Gastroesophageal sphincter (tissue), 3 donors: ENCODE measurements around the gene MAGED2.

Experiments
- CTCF ChIP-seq, 4 experiments: fragments of 200-600 bp in 2 of 4; fragments of 450-650 bp in 2 of 4; sonication (generic) in 1 of 4; IDR thresholded peaks; one replicate each; pipeline ENCODE4 v1.5.1; 2017 to 2019; ENCODE audit warnings: antibody characterized with exemption in 4 of 4, mild to moderate bottlenecking in 2 of 4, moderate library complexity in 2 of 4
- POLR2A ChIP-seq, 2 donors: fragments of 450-650 bp; IDR thresholded peaks; one replicate each; pipeline ENCODE4 v1.6.1; 2017; ENCODE audit warnings: antibody characterized with exemption in 2 of 2, mild to moderate bottlenecking in 2 of 2, moderate library complexity in 1 of 2
- POLR2AphosphoS5 ChIP-seq: sonication (generic); formaldehyde crosslinking; IDR thresholded peaks from one replicate; pipeline ENCODE4 v1.6.1; 2017; ENCODE audit warnings: antibody characterized with exemption

- TF ChIP-seq POLR2AphosphoS5 = no peak
- no peak for TF ChIP-seq POLR2A (IDR thresholded peaks at IDR 0.05)
- TF ChIP-seq CTCF (IDR thresholded peaks at IDR 0.05) = no peak
These were observed 3.0 kb downstream of the MAGED2 start for GRCh38 chrX:54810532-54810931.
